ENCODE results near the gene ANAPC1.
"Not testable (repeated sequence)": the region's sequence is repeated elsewhere in the genome, so short reads cannot be mapped to it uniquely, and the experiment has no call there.

The ANAPC1 gene

GRCh38 chr2:111905475-111905869, 21.5 kb upstream of the ANAPC1 start:
- not testable (repeated sequence) for DNase-seq (ENCODE audit: low read depth); H3K4me3 ChIP-seq (ENCODE audit: low read depth, low read length)

GRCh38 chr2:111904726-111905474, 20.9 kb upstream of the ANAPC1 start:
- no peak for DNase-seq (ENCODE audit: low read depth)
- no peak overlapping the region for H3K4me3 ChIP-seq (ENCODE audit: low read depth, low read length)

- H3K4me3 ChIP-seq (ENCODE audit: low read depth, low read length) = no peak overlapping the region
- no peak for DNase-seq (ENCODE audit: low read depth)
Observed at GRCh38 chr2:111903930-111904439, 20.0 kb upstream of the ANAPC1 start.

GRCh38 chr2:111903516-111903915, 19.5 kb upstream of the ANAPC1 start:
- DNase-seq (ENCODE audit: low read depth) = no peak
- no peak overlapping the region for H3K4me3 ChIP-seq (ENCODE audit: low read depth, low read length)

- no peak overlapping the region for H3K4me3 ChIP-seq (ENCODE audit: low read depth, low read length)
Observed at GRCh38 chr2:111900859-111901258, 16.9 kb upstream of the ANAPC1 start.

GRCh38 chr2:111898703-111899514, 14.9 kb upstream of the ANAPC1 start:
- H3K4me3 ChIP-seq (ENCODE audit: low read depth, low read length) = peak overlapping the region; percentile 65
- DNase-seq (ENCODE audit: low read depth) = no peak

More at GRCh38 chr2:111900859-111901258, 16.9 kb upstream of the ANAPC1 start:
- DNase-seq (ENCODE audit: low read depth) = no peak

GRCh38 chr2:111897924-111898702, 14.1 kb upstream of the ANAPC1 start, which contains the start of gene MERTK:
Gene MERTK, plus strand, starts transcription at chr2:111898607. Its CDS starts 129 bp downstream, at chr2:111898736.
- H3K4me3 ChIP-seq (ENCODE audit: low read depth, low read length) = peak within 1 kb of the TSS; percentile 65
- DNase-seq (ENCODE audit: low read depth) = no peak

- peak overlapping the region; percentile 65 for H3K4me3 ChIP-seq (ENCODE audit: low read depth, low read length)
- no peak for DNase-seq (ENCODE audit: low read depth)
Observed at GRCh38 chr2:111897630-111897923, 13.6 kb upstream of the ANAPC1 start.

- no peak overlapping the region for H3K4me3 ChIP-seq (ENCODE audit: low read depth, low read length)
- no peak for DNase-seq (ENCODE audit: low read depth)
Observed at GRCh38 chr2:111896576-111896975, 12.6 kb upstream of the ANAPC1 start.

- DNase-seq (ENCODE audit: low read depth) = no peak
- H3K4me3 ChIP-seq (ENCODE audit: low read depth, low read length) = no peak overlapping the region
Observed at GRCh38 chr2:111896024-111896423, 12.0 kb upstream of the ANAPC1 start.

- peak overlapping the region; percentile 98 for H3K4me3 ChIP-seq (ENCODE audit: low read depth, low read length)
- no peak for DNase-seq (ENCODE audit: low read depth)
Observed at GRCh38 chr2:111884592-111884964, 585 bp upstream of the ANAPC1 start.

GRCh38 chr2:111872806-111873205, 11.2 kb downstream of the ANAPC1 start:
- H3K4me3 ChIP-seq (ENCODE audit: low read depth, low read length); DNase-seq (ENCODE audit: low read depth): not testable (repeated sequence)

GRCh38 chr2:111865124-111865523, 18.9 kb downstream of the ANAPC1 start:
- not testable (repeated sequence) for H3K4me3 ChIP-seq (ENCODE audit: low read depth, low read length); DNase-seq (ENCODE audit: low read depth)

GRCh38 chr2:111860005-111860404, 24.0 kb downstream of the ANAPC1 start:
- not testable (repeated sequence) for H3K4me3 ChIP-seq (ENCODE audit: low read depth, low read length); DNase-seq (ENCODE audit: low read depth)

- not testable (repeated sequence) for H3K4me3 ChIP-seq (ENCODE audit: low read depth, low read length); DNase-seq (ENCODE audit: low read depth)
Observed at GRCh38 chr2:111852544-111852943, 31.4 kb downstream of the ANAPC1 start.

GRCh38 chr2:111850646-111851045, 33.3 kb downstream of the ANAPC1 start:
- peak; percentile 1 for DNase-seq (ENCODE audit: low read depth)
- H3K4me3 ChIP-seq (ENCODE audit: low read depth, low read length) = not testable (repeated sequence)

GRCh38 chr2:111839625-111840282, 44.2 kb downstream of the ANAPC1 start:
- peak; percentile 5 for DNase-seq (ENCODE audit: low read depth)
- H3K4me3 ChIP-seq (ENCODE audit: low read depth, low read length) = not testable (repeated sequence)

GRCh38 chr2:111838992-111839391, 45.0 kb downstream of the ANAPC1 start:
- DNase-seq (ENCODE audit: low read depth); H3K4me3 ChIP-seq (ENCODE audit: low read depth, low read length): not testable (repeated sequence)

- DNase-seq (ENCODE audit: low read depth) = not testable (repeated sequence)
Observed at GRCh38 chr2:111834221-111834620, 49.8 kb downstream of the ANAPC1 start.

More at GRCh38 chr2:111834221-111834620, 49.8 kb downstream of the ANAPC1 start:
- not testable (repeated sequence) for H3K4me3 ChIP-seq (ENCODE audit: low read depth, low read length)
